ENCODE results near the gene POU4F3. TPM values are rescaled to one million over a fixed set of nuclear protein-coding genes. Genes with fewer than 3 reads are reported as not detected.
"Not testable (repeated sequence)": the region's sequence is repeated elsewhere in the genome, so short reads cannot be mapped to it uniquely, and the experiment has no call there.

POU4F3 gene
- total RNA-seq, 4 donors from 2014 or later: not detected

GRCh38 chr5:146296245-146296644 is 42.4 kb upstream of the POU4F3 start:
- H3K9me3 ChIP-seq: no peaks in the 10 kb centered on the region
- WGBS, 2 donors (ENCODE audit: low coverage in 1 of 2): 77 to 81% methylated on average over 5 to 7 of the region's 7 CpGs
- H3K36me3 ChIP-seq: no peaks in the 10 kb centered on the region
- H3K4me3 ChIP-seq: no peak overlapping the region
- TF ChIP-seq POLR2AphosphoS5 (IDR thresholded peaks at IDR 0.05) (no peak), POLR2A (IDR thresholded peaks at IDR 0.05) (no peak), EP300 (IDR thresholded peaks at IDR 0.05; ENCODE audit: low read depth) (no peak), CTCF (IDR thresholded peaks at IDR 0.05) (no peak)
- H3K27me3 ChIP-seq: no peaks in the 10 kb centered on the region
- H3K4me1 ChIP-seq: no peaks in the 10 kb centered on the region
- no peak overlapping the region for H3K27ac ChIP-seq
- in situ Hi-C loops (cut with MboI; ENCODE audit: low pct_ligation_motif_present in 1 of 4, low pct_unique_long_range_greater_than_20kb in 1 of 4, low sequenced_read_pairs in 3 of 4) (loop anchor here in 1 of 4 donors (10.0 kb wide), 1 partner anchor 119 kb away; no protein-coding TSS in a partner anchor), intact Hi-C loops (cut with DNase I; ENCODE audit: low total_unique reads) (no loop called here)
- no peak for DNase-seq

GRCh38 chr5:146298920-146299319 is 39.7 kb upstream of the POU4F3 start:
- intact Hi-C loops (cut with DNase I; ENCODE audit: low total_unique reads): not testable (repeated sequence)
- in situ Hi-C loops (cut with MboI; ENCODE audit: low pct_ligation_motif_present in 1 of 4, low pct_unique_long_range_greater_than_20kb in 1 of 4, low sequenced_read_pairs in 3 of 4): loop anchor here in 1 of 4 donors (10.0 kb wide), 1 partner anchor 116 kb away; no protein-coding TSS in a partner anchor

GRCh38 chr5:146301626-146302025 is 37.0 kb upstream of the POU4F3 start:
- intact Hi-C loops (cut with DNase I; ENCODE audit: low total_unique reads) (loop anchor here (5.0 to 10.0 kb wide), 2 partner anchors 101 to 133 kb away; no protein-coding TSS in a partner anchor), in situ Hi-C loops (cut with MboI; ENCODE audit: low pct_ligation_motif_present in 1 of 4, low pct_unique_long_range_greater_than_20kb in 1 of 4, low sequenced_read_pairs in 3 of 4) (no loop called here)
- no peaks in the 10 kb centered on the region for H3K9me3 ChIP-seq
- H3K36me3 ChIP-seq: no peaks in the 10 kb centered on the region
- DNase-seq: no peak
- H3K4me3 ChIP-seq: no peak overlapping the region
- no peak overlapping the region for H3K27ac ChIP-seq
- no peaks in the 10 kb centered on the region for H3K27me3 ChIP-seq
- 66 to 69% methylated on average over 2 of the region's 2 CpGs for WGBS, 2 donors (ENCODE audit: low coverage in 1 of 2)
- TF ChIP-seq EP300 (IDR thresholded peaks at IDR 0.05; ENCODE audit: low read depth) (no peak), POLR2A (IDR thresholded peaks at IDR 0.05) (no peak), POLR2AphosphoS5 (IDR thresholded peaks at IDR 0.05) (no peak), CTCF (IDR thresholded peaks at IDR 0.05) (no peak)
- no peaks in the 10 kb centered on the region for H3K4me1 ChIP-seq

More at GRCh38 chr5:146298920-146299319, 39.7 kb upstream of the POU4F3 start:
- DNase-seq, H3K27me3 ChIP-seq, H3K36me3 ChIP-seq, H3K4me1 ChIP-seq, H3K4me3 ChIP-seq, H3K9me3 ChIP-seq, H3K27ac ChIP-seq: not testable (repeated sequence)
- 97% methylated on average over 3 of the region's 3 CpGs for WGBS, 2 donors (ENCODE audit: low coverage in 1 of 2)

GRCh38 chr5:146302406-146302805 is 36.2 kb upstream of the POU4F3 start:
- DNase-seq: no peak
- Histone ChIP-seq H3K4me1 (no peaks in the 10 kb centered on the region), H3K9me3 (no peaks in the 10 kb centered on the region), H3K27me3 (no peaks in the 10 kb centered on the region), H3K4me3 (no peak overlapping the region), H3K36me3 (no peaks in the 10 kb centered on the region), H3K27ac (no peak overlapping the region)
- 43 to 62% methylated on average over 1 of the region's 1 CpG for WGBS, 2 donors (ENCODE audit: low coverage in 1 of 2)
- intact Hi-C loops (cut with DNase I; ENCODE audit: low total_unique reads): loop anchor here (5.0 to 10.0 kb wide), 2 partner anchors 100 to 132 kb away; no protein-coding TSS in a partner anchor
- no peak for TF ChIP-seq POLR2A (IDR thresholded peaks at IDR 0.05)
- TF ChIP-seq EP300 (IDR thresholded peaks at IDR 0.05; ENCODE audit: low read depth): no peak
- TF ChIP-seq CTCF (IDR thresholded peaks at IDR 0.05): no peak
- in situ Hi-C loops (cut with MboI; ENCODE audit: low pct_ligation_motif_present in 1 of 4, low pct_unique_long_range_greater_than_20kb in 1 of 4, low sequenced_read_pairs in 3 of 4): no loop called here

- TF ChIP-seq POLR2A (IDR thresholded peaks at IDR 0.05) (no peak), POLR2AphosphoS5 (IDR thresholded peaks at IDR 0.05) (no peak), EP300 (IDR thresholded peaks at IDR 0.05; ENCODE audit: low read depth) (no peak), CTCF (IDR thresholded peaks at IDR 0.05) (no peak)
- WGBS, 2 donors (ENCODE audit: low coverage in 1 of 2): 57 to 58% methylated on average over 1 of the region's 1 CpG
- DNase-seq: no peak
- no peak overlapping the region for H3K27ac ChIP-seq
- H3K27me3 ChIP-seq: peaks cover 8% of the 10 kb centered on the region
- no peaks in the 10 kb centered on the region for H3K4me1 ChIP-seq
- H3K9me3 ChIP-seq: no peaks in the 10 kb centered on the region
- no peak overlapping the region for H3K4me3 ChIP-seq
- no peaks in the 10 kb centered on the region for H3K36me3 ChIP-seq
- intact Hi-C loops (cut with DNase I; ENCODE audit: low total_unique reads): loop anchor here (10.0 kb wide), 1 partner anchor 128 kb away; no protein-coding TSS in a partner anchor
- in situ Hi-C loops (cut with MboI; ENCODE audit: low pct_ligation_motif_present in 1 of 4, low pct_unique_long_range_greater_than_20kb in 1 of 4, low sequenced_read_pairs in 3 of 4): no loop called here
Measured at GRCh38 chr5:146306838-146307237, 31.8 kb upstream of the POU4F3 start.

All from transverse colon (tissue), 4 donors.